K562 (cell line): ENCODE results near the gene POU2F3. TPM values are rescaled to one million over a fixed set of nuclear protein-coding genes. Genes with fewer than 3 reads are reported as not detected.
A peak's percentile ranks its signal among the peaks of the same experiment; 100 is the strongest.

Experiments used
- ARID3B ChIP-seq: fragments of 250-450 bp; sonication (Bioruptor Pico); IDR thresholded peaks from 2 replicates; pipeline ENCODE4 v1.4.0; 2020; ENCODE audit warnings: borderline replicate concordance
- CHD4 ChIP-seq: fragments of 200-600 bp; sonication (generic); IDR thresholded peaks from 3 replicates; pipeline ENCODE4 v1.6.1; 2012; ENCODE audit warnings: low read depth, mild to moderate bottlenecking, mixed read lengths, low read length, inconsistent platforms; ENCODE audit not compliant: insufficient read depth, insufficient replicate concordance, poor library complexity, severe bottlenecking
- ELF2 ChIP-seq: fragments of 250-450 bp; sonication (Bioruptor Pico); IDR thresholded peaks from 2 replicates; pipeline ENCODE4 v1.5.0; 2021; ENCODE audit warnings: mild to moderate bottlenecking
- EP300 ChIP-seq: IDR thresholded peaks from 2 replicates; pipeline ENCODE4 v1.6.1; 2012; ENCODE audit warnings: low read length, improper control_type of control experiment
- ESRRA ChIP-seq: fragments of 450-650 bp; IDR thresholded peaks from 2 replicates; pipeline ENCODE4 v1.6.1; 2014; ENCODE audit warnings: low read depth, mild to moderate bottlenecking, moderate library complexity, borderline replicate concordance
- ETS1 ChIP-seq: conservative IDR thresholded peaks from 2 replicates; pipeline ENCODE4 v1.6.1; 2011; ENCODE audit warnings: low read depth, mild to moderate bottlenecking, low read length; ENCODE audit not compliant: control insufficient read depth
- JUNB ChIP-seq: fragments of 450-650 bp; formaldehyde crosslinking; conservative IDR thresholded peaks from 2 replicates; pipeline ENCODE4 v1.4.0; 2020; ENCODE audit warnings: mild to moderate bottlenecking
- NONO ChIP-seq, 2 experiments: fragments of 200-400 bp in 1 of 2; fragments of 450-650 bp in 1 of 2; formaldehyde crosslinking in 1 of 2; IDR thresholded peaks; 2 replicates each; pipeline ENCODE4 v1.6.1; 2017; ENCODE audit warnings: low read depth in 2 of 2, mild to moderate bottlenecking in 2 of 2, moderate library complexity in 2 of 2, low read length in 1 of 2
- POLR2AphosphoS5 ChIP-seq: IDR thresholded peaks from 2 replicates; pipeline ENCODE4 v1.6.1; 2011; ENCODE audit warnings: mild to moderate bottlenecking, low read depth, low read length, moderate library complexity; ENCODE audit not compliant: control insufficient read depth, insufficient read depth
- POLR2B ChIP-seq: fragments of 450-650 bp; IDR thresholded peaks from 2 replicates; pipeline ENCODE4 v1.6.1; 2018; ENCODE audit warnings: low read depth; ENCODE audit not compliant: partially characterized antibody
- RFX7 ChIP-seq: fragments of 250-450 bp; sonication (Bioruptor Pico); IDR thresholded peaks from 2 replicates; pipeline ENCODE4 v1.5.1; 2021; ENCODE audit warnings: mild to moderate bottlenecking
- SAFB ChIP-seq: fragments of 200-400 bp; formaldehyde crosslinking; IDR thresholded peaks from 2 replicates; pipeline ENCODE4 v1.6.1; 2017; ENCODE audit warnings: low read depth, low read length, borderline replicate concordance
- TFE3 ChIP-seq: fragments of 450-650 bp; formaldehyde crosslinking; IDR thresholded peaks from 2 replicates; pipeline ENCODE4 v1.4.0; 2020; ENCODE audit warnings: mild to moderate bottlenecking, mixed read lengths
- TOE1 ChIP-seq, 2 experiments: fragments of 450-650 bp in 1 of 2; sonication (generic) in 1 of 2; formaldehyde crosslinking in 1 of 2; IDR thresholded peaks; 2 replicates each; pipeline versions ENCODE4 v1.7.1 to v1.8.0; 2016 to 2022; ENCODE audit warnings: borderline replicate concordance in 2 of 2, mild to moderate bottlenecking in 2 of 2, antibody characterized with exemption in 1 of 2, inconsistent platforms in 1 of 2, low read depth in 1 of 2, missing genetic modification reagents in 1 of 2, moderate library complexity in 1 of 2
- UBTF ChIP-seq, 2 experiments: IDR thresholded peaks; 2 replicates each; pipeline ENCODE4 v1.6.1; 2012; ENCODE audit warnings: improper control_type of control experiment in 2 of 2, low read depth in 2 of 2, low read length in 2 of 2, borderline replicate concordance in 1 of 2
- ZEB2 ChIP-seq: fragments of 450-650 bp; IDR thresholded peaks from 2 replicates; pipeline ENCODE4 v1.6.1; 2016
- ZNF197 ChIP-seq: fragments of 200-800 bp; sonication (Bioruptor generic); IDR thresholded peaks from 2 replicates; pipeline ENCODE4 v1.6.1; 2016; ENCODE audit warnings: low read depth, missing genetic modification characterization, missing compliant biosample characterization
- polyA plus RNA-seq, 8 experiments: library from polyadenylated mRNA; depleted of rRNA in 4 of 8; stranded (reverse) in 5 of 8; unstranded in 3 of 8; fragments of >200 nt; fragmentation: Nextera tagmentation in 2 of 8; fragmentation: Illumina TruSeq in 1 of 8; extraction: Ambion mirVana in 2 of 8; extraction: Trizol in 1 of 8; gene quantifications; 2 replicates each; pipeline versions ENCODE4 v1.2.1 to v1.2.3, GENCODE V29; 2011 to 2014; ENCODE audit warnings: inconsistent platforms in 1 of 8, missing spikeins in 1 of 8
- total RNA-seq, 7 experiments: library from RNA; depleted of rRNA in 6 of 7; stranded (reverse); fragments of >200 nt in 6 of 7; fragmentation: Illumina TruSeq in 2 of 7; extraction: Trizol in 2 of 7; gene quantifications; 2 replicates each; pipeline versions ENCODE4 v1.2.1 to v1.2.3, GENCODE V29; 2011 to 2021; ENCODE audit warnings: low replicate concordance in 1 of 7

Gene POU2F3
- total and polyA plus RNA-seq, 9 of the 15 experiments (the other 6 are each of a cell fraction or from before 2014, with no cell fraction given) = not detected

GRCh38 chr11:120335908-120336640 lies 96.1 kb downstream of the POU2F3 start, which contains the start of gene ARHGEF12 (continued):
- TF ChIP-seq ARID3B (CRISPR knock-in tag) (no peak), ESRRA (peak; percentile 65; the same call in 1 of the 2 replicates), ZEB2 (peak; percentile 79; the same call in 1 of the 2 replicates), POLR2B (peak; percentile 41), CHD4 (no peak), ELF2 (CRISPR knock-in tag) (peak; percentile 51; the same call in 1 of the 2 replicates), UBTF (IDR thresholded peaks at IDR 0.05; ENCODE audit: borderline replicate concordance in 1 of 2, low read depth in 2 of 2, low read length in 2 of 2) (peak; percentile 91 to 92; a peak in 3 of 4 replicates), POLR2AphosphoS5 (peak; percentile 59), TOE1 (IDR thresholded peaks at IDR 0.05; ENCODE audit: borderline replicate concordance) (peak; percentile 85), TOE1 (CRISPR knock-in tag; IDR thresholded peaks at IDR 0.05; ENCODE audit: borderline replicate concordance, low read depth) (no peak), TFE3 (CRISPR knock-in tag) (no peak), RFX7 (CRISPR knock-in tag) (no peak), SAFB (no peak), NONO (IDR thresholded peaks at IDR 0.05; ENCODE audit: low read depth in 2 of 2, low read length in 1 of 2) (peak; percentile 62 to 66; a peak in 3 of 4 replicates), ZNF197 (CRISPR knock-in tag) (0 out of 2 replicates have a peak, but pooled peaks have one; percentile 75), ETS1 (peak; percentile 78), JUNB (CRISPR knock-in tag) (no peak), EP300 (peak; percentile 53)
